Measurements from ENCODE around the gene SDF4.

SDF4 gene

GRCh38 chr1:1213345-1214265, 18.2 kb downstream of the SDF4 start, which contains the start of gene TNFRSF4:
TSS of gene TNFRSF4 (minus strand) at chr1:1214153. CDS start at chr1:1214127, 26 bp downstream.
- no peak for DNase-seq (ENCODE audit: low read depth)

GRCh38 chr1:1212780-1213344, 18.9 kb downstream of the SDF4 start:
- DNase-seq (ENCODE audit: low read depth): no peak

GRCh38 chr1:1211541-1212441, 20.0 kb downstream of the SDF4 start:
- no peak for DNase-seq (ENCODE audit: low read depth)

DNA sequence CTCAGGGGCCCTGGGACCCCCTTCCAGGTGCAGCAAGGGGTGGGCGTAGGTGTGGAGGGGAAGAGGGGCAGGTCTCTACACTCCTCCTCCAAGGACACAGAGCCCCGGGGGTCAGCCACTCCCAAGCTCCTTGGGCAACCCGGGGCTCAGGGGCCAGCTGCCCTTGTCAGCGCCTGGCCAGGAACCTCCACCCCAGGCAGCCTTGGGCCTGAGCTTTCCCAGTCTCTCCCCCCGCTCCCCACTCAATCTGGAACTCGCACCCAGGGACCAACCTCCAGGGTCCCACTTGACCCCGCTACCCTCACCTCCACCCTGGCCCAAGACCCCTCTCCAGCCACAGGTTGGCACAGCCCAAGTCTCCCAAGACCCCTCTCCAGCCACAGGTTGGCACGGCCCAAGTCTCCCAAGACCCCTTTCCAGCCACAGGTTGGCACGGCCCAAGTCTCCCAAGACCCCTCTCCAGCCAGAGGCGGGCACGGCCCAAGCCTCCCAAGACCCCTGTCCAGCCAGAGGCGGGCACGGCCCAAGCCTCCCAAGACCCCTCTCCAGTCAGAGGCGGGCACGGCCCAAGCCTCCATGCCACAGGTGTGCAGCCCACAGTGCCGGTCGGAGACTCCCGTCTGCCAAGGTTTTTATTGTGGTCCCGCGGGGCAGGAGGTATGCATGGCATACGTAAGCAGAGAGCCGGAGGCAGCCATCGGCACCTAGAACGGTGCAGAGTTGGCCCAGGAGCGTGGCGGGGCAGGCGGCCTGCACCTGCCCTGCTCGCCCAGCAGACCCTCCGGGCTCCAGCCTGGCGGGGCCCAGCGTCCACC, 20.9 kb downstream of the SDF4 start:
- no peak for DNase-seq (ENCODE audit: low read depth)

GRCh38 chr1:1208713-1209433, 22.9 kb downstream of the SDF4 start:
- no peak for DNase-seq (ENCODE audit: low read depth)

- DNase-seq (ENCODE audit: low read depth): no peak
Measured at GRCh38 chr1:1207571-1207892, 24.3 kb downstream of the SDF4 start.

GRCh38 chr1:1206966-1207531, 24.8 kb downstream of the SDF4 start:
- DNase-seq (ENCODE audit: low read depth): no peak

GRCh38 chr1:1206376-1206965, 25.3 kb downstream of the SDF4 start, which contains the start of gene TNFRSF18:
TSS of gene TNFRSF18 (minus strand) at chr1:1206592. CDS start at chr1:1206571, 21 bp downstream.
- DNase-seq (ENCODE audit: low read depth): no peak

- no peak for DNase-seq (ENCODE audit: low read depth)
Measured at GRCh38 chr1:1205769-1206375, 25.9 kb downstream of the SDF4 start.

GRCh38 chr1:1204998-1205768, 26.6 kb downstream of the SDF4 start:
- no peak for DNase-seq (ENCODE audit: low read depth)

DNA sequence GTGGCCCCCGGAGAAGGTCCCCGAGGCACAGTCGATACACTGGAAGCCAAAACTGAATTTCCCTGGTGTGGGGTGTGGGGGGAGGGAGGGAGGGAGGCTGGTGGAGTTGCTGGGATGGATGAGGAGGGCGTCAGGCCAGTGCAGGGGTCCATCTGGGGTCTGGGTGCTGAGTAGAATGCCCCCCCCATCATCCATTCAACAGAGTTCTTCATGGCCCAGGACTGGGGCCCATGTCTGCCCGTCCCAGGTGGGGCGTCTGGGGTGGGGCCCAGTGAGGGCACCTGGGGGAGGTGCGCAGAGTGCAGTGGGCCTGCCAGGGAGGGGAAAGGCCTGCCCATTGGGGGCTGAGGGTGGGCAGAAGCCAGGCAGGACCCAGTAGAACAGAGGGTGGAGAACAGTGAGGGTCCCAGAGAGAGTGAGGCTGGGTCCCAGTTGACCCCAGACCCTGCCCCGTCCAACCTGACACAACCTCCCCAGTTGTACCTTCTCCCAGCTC, 27.3 kb downstream of the SDF4 start:
- DNase-seq (ENCODE audit: low read depth): no peak

DNA sequence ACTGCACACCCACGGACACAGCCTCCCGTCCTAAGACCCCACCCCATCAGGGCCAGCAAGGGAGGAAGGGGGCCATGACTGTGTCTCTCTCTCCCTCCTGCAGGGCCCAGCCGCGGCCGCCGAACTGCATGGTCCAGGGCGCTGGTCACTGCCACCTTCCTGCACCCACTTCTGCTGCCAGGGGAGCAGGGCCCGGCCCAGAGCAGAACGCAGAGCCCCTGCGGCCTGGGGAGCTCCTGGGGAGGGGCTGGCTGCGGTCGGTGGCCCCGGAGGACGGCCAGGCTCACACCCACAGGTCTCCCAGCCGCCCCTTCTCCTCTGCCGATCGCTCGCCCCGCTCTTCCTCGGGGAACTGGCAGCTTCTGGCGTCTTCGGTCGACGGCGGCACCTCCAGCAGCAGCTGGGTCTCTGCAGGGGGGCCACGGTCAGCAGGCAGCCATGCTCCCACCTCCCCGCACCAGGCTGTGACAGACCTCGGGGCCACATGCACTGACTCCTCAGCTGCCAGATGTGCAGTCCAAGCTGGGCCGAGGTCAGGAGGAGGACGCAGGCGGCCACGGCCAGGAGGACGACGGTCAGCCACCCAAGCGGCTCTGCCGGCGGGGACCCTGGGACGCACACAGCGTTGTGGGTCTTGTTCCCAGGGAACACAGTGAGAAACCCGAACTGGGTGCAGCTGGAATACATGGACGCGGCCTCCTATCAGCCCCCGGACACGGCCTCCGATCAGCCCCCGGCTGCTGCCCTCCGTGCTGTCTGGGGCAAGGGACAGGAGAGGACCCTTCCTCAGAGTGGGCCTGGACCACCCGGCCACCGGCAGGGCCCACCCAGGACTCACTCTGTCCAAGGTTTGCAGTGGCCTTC, 28.0 kb downstream of the SDF4 start:
- no peak for DNase-seq (ENCODE audit: low read depth)

DNA sequence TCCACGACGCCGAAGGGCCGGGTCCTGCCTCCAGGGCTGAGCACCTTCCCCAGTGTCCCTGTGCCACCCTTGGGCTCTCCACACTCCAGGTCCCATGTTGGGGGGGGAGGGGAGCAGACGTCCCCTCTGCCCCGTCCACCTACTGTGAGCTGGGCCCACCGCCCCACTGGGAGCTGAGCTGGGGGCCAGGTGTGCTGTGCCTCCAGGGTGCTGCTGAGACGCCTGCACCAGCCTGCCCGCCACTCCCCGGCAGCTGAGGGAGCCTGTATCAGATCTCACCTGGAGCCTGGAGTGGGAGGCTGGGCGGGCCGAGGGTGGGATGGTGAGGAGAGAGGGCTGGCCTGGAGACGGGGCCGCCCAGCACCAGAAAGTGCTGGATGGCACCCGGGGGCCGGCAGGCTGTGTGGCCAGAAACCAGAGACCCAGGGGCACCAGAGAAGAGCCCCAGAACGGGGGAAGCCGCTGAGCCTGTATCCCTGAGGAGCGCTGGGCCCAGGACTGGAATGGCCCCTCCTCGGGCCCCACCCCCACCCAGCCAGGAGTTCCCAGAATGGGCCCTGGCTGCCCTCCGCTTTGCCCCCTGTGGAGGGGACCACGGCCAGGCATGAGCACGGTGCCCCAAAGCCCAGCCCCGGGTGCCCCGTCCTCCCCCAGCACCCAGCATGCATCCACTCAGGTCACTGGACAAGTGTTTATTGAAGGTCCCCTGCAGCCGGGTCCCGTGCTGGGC, 28.8 kb downstream of the SDF4 start:
- DNase-seq (ENCODE audit: low read depth): no peak

DNA sequence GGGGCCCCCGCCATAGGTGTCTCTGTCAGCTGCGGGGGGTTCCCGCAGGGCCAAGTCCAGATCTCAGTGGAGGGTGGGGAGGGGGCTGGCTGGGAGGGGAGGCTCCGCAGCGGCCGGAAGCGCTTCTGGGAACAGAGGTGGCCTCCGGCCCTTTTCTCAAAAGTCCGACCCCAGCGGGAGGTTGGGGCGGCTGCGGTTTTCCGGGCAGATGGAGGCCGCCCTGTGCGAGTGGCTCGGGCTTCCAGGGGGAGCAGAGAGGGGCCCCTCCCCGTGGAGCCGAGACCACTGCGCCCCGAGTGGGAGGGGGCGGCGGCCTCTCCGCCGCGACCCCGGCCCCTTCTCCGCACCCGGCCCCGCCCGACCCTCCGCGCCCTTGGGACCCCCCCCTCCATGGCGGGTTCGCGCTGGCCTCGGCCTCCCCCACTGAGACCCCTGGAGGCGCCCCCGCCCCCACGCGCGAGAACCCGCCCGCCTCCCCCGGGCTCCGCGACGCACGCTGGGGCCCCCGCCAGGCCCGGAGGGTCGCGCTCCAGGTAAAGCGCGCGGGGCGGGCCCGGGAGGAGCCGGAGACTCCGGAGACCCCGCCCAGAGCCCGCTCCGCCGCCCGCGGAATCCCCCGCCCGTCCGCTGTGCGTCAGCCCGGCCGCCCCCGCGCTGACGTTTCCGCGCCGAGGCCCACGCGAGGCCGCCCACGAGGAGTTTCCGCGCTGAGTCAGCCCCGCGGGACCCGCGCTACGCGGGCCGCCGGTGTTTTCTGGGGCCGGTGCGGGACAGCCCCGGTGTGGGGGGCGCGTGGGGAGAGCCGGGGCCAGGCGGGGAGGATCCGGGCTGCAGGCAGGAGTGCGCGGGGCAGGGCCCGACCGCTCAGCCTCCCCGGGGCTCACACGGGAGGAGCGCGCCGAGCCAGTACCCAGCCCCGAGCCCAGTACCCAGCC, 30.7 kb downstream of the SDF4 start:
- peak; percentile 14 for DNase-seq (ENCODE audit: low read depth)

GRCh38 chr1:1199961-1200875, 31.6 kb downstream of the SDF4 start:
- DNase-seq (ENCODE audit: low read depth): no peak
